ENCODE measurements around the gene SCN5A. TPM values are rescaled to one million over a fixed set of nuclear protein-coding genes. Genes with fewer than 3 reads are reported as not detected.

Gene SCN5A
- total RNA-seq, 1 donor: not detected

GRCh38 chr3:38555926-38556325, 93.6 kb downstream of the SCN5A start:
- TF ChIP-seq CTCF (IDR thresholded peaks at IDR 0.05; ENCODE audit: extremely low read depth, low read depth, low read length): no peak
- Histone ChIP-seq H3K36me3 (ENCODE audit: insufficient read depth, low read length) (no peaks in the 10 kb centered on the region), H3K4me2 (ENCODE audit: insufficient read depth, low read length) (no peak overlapping the region)

DNA sequence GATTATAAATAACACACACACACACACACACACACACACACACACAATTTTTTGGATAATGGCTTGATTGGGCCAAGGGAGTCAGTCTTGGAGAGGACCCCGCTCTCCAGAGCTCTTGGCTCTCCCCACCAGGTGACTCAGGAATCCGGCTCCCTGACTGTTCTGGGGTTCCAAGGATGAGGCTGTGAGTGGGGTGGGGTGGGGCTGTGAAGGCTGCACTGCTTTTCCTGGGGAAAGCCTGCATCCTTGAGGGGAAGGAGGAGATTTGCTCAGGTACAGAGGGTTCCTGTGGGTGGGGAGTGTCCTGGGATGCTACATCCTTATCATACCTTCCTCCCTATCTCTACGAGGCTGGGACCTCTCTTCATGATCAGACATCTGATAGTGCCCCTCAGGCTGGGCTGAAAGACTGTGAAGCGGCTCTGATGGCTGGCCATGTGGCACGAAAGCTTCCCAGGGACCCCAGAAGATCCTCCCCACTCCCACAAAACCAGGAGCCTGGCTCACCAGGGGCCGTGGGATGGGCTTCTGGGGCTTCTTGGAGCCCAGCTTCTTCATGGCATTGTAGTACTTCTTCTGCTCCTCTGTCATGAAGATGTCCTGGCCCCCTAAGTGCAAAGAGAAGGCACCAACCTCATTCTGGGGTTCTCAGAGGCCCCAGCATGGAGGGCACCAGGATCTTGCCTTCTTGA, 94.2 kb downstream of the SCN5A start:
- Histone ChIP-seq H3K36me3 (ENCODE audit: insufficient read depth, low read length) (no peaks in the 10 kb centered on the region), H2AFZ (ENCODE audit: low read length) (no peak overlapping the region)
- no peak for DNase-seq (ENCODE audit: insufficient read length, low spot score, missing footprints)

More at GRCh38 chr3:38555926-38556325, 93.6 kb downstream of the SCN5A start:
- Histone ChIP-seq H3K27me3 (ENCODE audit: insufficient read depth, low read length) (no peaks in the 10 kb centered on the region), H3K4me3 (ENCODE audit: insufficient read depth, low read length) (no peak overlapping the region), H4K20me1 (ENCODE audit: insufficient read depth, low read length) (no peaks in the 10 kb centered on the region), H3K27ac (ENCODE audit: low read depth, low read length) (no peak overlapping the region), H3K9me3 (ENCODE audit: low read depth, low read length) (no peaks in the 10 kb centered on the region), H3K79me2 (ENCODE audit: insufficient read depth, low read length) (no peaks in the 10 kb centered on the region), H2AFZ (ENCODE audit: low read length) (no peak overlapping the region), H3K4me1 (ENCODE audit: insufficient read depth, low read length) (no peaks in the 10 kb centered on the region)
- no peak for DNase-seq (ENCODE audit: insufficient read length, low spot score, missing footprints)

GRCh38 chr3:38554127-38554827, 95.2 kb downstream of the SCN5A start:
- Histone ChIP-seq H3K9me3 (ENCODE audit: low read depth, low read length) (no peaks in the 10 kb centered on the region), H3K27ac (ENCODE audit: low read depth, low read length) (no peak overlapping the region), H3K4me2 (ENCODE audit: insufficient read depth, low read length) (no peak overlapping the region), H3K79me2 (ENCODE audit: insufficient read depth, low read length) (no peaks in the 10 kb centered on the region), H3K4me3 (ENCODE audit: insufficient read depth, low read length) (no peak overlapping the region), H3K4me1 (ENCODE audit: insufficient read depth, low read length) (no peaks in the 10 kb centered on the region), H4K20me1 (ENCODE audit: insufficient read depth, low read length) (no peaks in the 10 kb centered on the region), H2AFZ (ENCODE audit: low read length) (no peak overlapping the region), H3K27me3 (ENCODE audit: insufficient read depth, low read length) (no peaks in the 10 kb centered on the region), H3K36me3 (ENCODE audit: insufficient read depth, low read length) (no peaks in the 10 kb centered on the region)
- no peak for TF ChIP-seq CTCF (IDR thresholded peaks at IDR 0.05; ENCODE audit: extremely low read depth, low read depth, low read length)
- DNase-seq (ENCODE audit: insufficient read length, low spot score, missing footprints): no peak

More for the DNA sequence above, 94.2 kb downstream of the SCN5A start:
- Histone ChIP-seq H3K4me1 (ENCODE audit: insufficient read depth, low read length) (no peaks in the 10 kb centered on the region), H3K27ac (ENCODE audit: low read depth, low read length) (no peak overlapping the region), H3K4me3 (ENCODE audit: insufficient read depth, low read length) (no peak overlapping the region), H3K79me2 (ENCODE audit: insufficient read depth, low read length) (no peaks in the 10 kb centered on the region), H3K4me2 (ENCODE audit: insufficient read depth, low read length) (no peak overlapping the region), H3K27me3 (ENCODE audit: insufficient read depth, low read length) (no peaks in the 10 kb centered on the region), H4K20me1 (ENCODE audit: insufficient read depth, low read length) (no peaks in the 10 kb centered on the region), H3K9me3 (ENCODE audit: low read depth, low read length) (no peaks in the 10 kb centered on the region)
- TF ChIP-seq CTCF (IDR thresholded peaks at IDR 0.05; ENCODE audit: extremely low read depth, low read depth, low read length): no peak

- Histone ChIP-seq H3K4me2 (ENCODE audit: insufficient read depth, low read length) (no peak overlapping the region), H3K79me2 (ENCODE audit: insufficient read depth, low read length) (no peaks in the 10 kb centered on the region), H3K4me1 (ENCODE audit: insufficient read depth, low read length) (no peaks in the 10 kb centered on the region), H2AFZ (ENCODE audit: low read length) (no peak overlapping the region), H4K20me1 (ENCODE audit: insufficient read depth, low read length) (no peaks in the 10 kb centered on the region), H3K27ac (ENCODE audit: low read depth, low read length) (no peak overlapping the region), H3K9me3 (ENCODE audit: low read depth, low read length) (no peaks in the 10 kb centered on the region), H3K4me3 (ENCODE audit: insufficient read depth, low read length) (no peak overlapping the region), H3K27me3 (ENCODE audit: insufficient read depth, low read length) (peaks cover 5% of the 10 kb centered on the region), H3K36me3 (ENCODE audit: insufficient read depth, low read length) (no peaks in the 10 kb centered on the region)
- no peak for TF ChIP-seq CTCF (IDR thresholded peaks at IDR 0.05; ENCODE audit: extremely low read depth, low read depth, low read length)
- DNase-seq (ENCODE audit: insufficient read length, low spot score, missing footprints): no peak
These were observed 96.4 kb downstream of the SCN5A start for GRCh38 chr3:38553071-38553470.

All from osteoblast (primary cell).